ENCODE data around the gene NFE2L3.
"Not testable (repeated sequence)": the region's sequence is repeated elsewhere in the genome, so short reads cannot be mapped to it uniquely, and the experiment has no call there.

NFE2L3 gene

GRCh38 chr7:26168458-26169023, 16.5 kb downstream of the NFE2L3 start:
- no peak for DNase-seq (ENCODE audit: low read depth in 2 of 2)

GRCh38 chr7:26169271-26169670, 17.3 kb downstream of the NFE2L3 start:
- no peak for DNase-seq (ENCODE audit: low read depth in 2 of 2)

GRCh38 chr7:26170663-26171062, 18.7 kb downstream of the NFE2L3 start:
- no peak for DNase-seq (ENCODE audit: low read depth in 2 of 2)

GRCh38 chr7:26171601-26172000, 19.6 kb downstream of the NFE2L3 start:
- no peak for DNase-seq (ENCODE audit: low read depth in 2 of 2)

GRCh38 chr7:26172048-26172447, 20.1 kb downstream of the NFE2L3 start:
- DNase-seq (ENCODE audit: low read depth in 2 of 2): no peak

GRCh38 chr7:26175903-26176302, 23.9 kb downstream of the NFE2L3 start:
- DNase-seq (ENCODE audit: low read depth in 2 of 2): not testable (repeated sequence)

GRCh38 chr7:26176696-26177095, 24.7 kb downstream of the NFE2L3 start:
- not testable (repeated sequence) for DNase-seq (ENCODE audit: low read depth in 2 of 2)

- not testable (repeated sequence) for DNase-seq (ENCODE audit: low read depth in 2 of 2)
Measured at GRCh38 chr7:26177269-26177668, 25.3 kb downstream of the NFE2L3 start.

GRCh38 chr7:26178272-26178960, 26.4 kb downstream of the NFE2L3 start:
- DNase-seq (ENCODE audit: low read depth in 2 of 2): no peak

GRCh38 chr7:26179422-26179821, 27.4 kb downstream of the NFE2L3 start:
- DNase-seq (ENCODE audit: low read depth in 2 of 2): no peak

- no peak for DNase-seq (ENCODE audit: low read depth in 2 of 2)
Measured at GRCh38 chr7:26179826-26180497, 28.0 kb downstream of the NFE2L3 start.

GRCh38 chr7:26180792-26181198, 28.8 kb downstream of the NFE2L3 start:
- DNase-seq (ENCODE audit: low read depth in 2 of 2): no peak

GRCh38 chr7:26181474-26182227, 29.7 kb downstream of the NFE2L3 start:
- no peak for DNase-seq (ENCODE audit: low read depth in 2 of 2)

GRCh38 chr7:26182283-26182682, 30.3 kb downstream of the NFE2L3 start:
- no peak for DNase-seq (ENCODE audit: low read depth in 2 of 2)

GRCh38 chr7:26182706-26183105, 30.7 kb downstream of the NFE2L3 start:
- DNase-seq (ENCODE audit: low read depth in 2 of 2): no peak

GRCh38 chr7:26183545-26184280, 31.7 kb downstream of the NFE2L3 start:
- no peak for DNase-seq (ENCODE audit: low read depth in 2 of 2)

- DNase-seq (ENCODE audit: low read depth in 2 of 2): not testable (repeated sequence)
Measured at GRCh38 chr7:26184281-26185101, 32.5 kb downstream of the NFE2L3 start.

- DNase-seq (ENCODE audit: low read depth in 2 of 2): no peak
Measured at GRCh38 chr7:26185131-26185843, 33.3 kb downstream of the NFE2L3 start.

GRCh38 chr7:26185844-26186180, 33.8 kb downstream of the NFE2L3 start:
- DNase-seq (ENCODE audit: low read depth in 2 of 2): no peak
